KMS-11 (cell line): Measurements from ENCODE around the gene SPATS2L.

Source experiments
- H2AFZ ChIP-seq: fragments of 200-600 bp; sonication (generic); 2 replicates; pipeline ENCODE4 v1.6.1; 2016; ENCODE audit warnings: antibody characterized with exemption, mixed run types, low read depth
- H3K27ac ChIP-seq: fragments of 200-600 bp; sonication (generic); 2 replicates; pipeline ENCODE4 v1.6.1; 2016; ENCODE audit warnings: mild to moderate bottlenecking, mixed run types
- H3K27me3 ChIP-seq: fragments of 200-600 bp; sonication (generic); 2 replicates; pipeline ENCODE4 v1.6.1; 2017; ENCODE audit warnings: mild to moderate bottlenecking, low read depth, mixed run types, moderate library complexity; ENCODE audit not compliant: insufficient read depth
- H3K36me3 ChIP-seq: fragments of 200-600 bp; sonication (generic); 2 replicates; pipeline ENCODE4 v1.6.1; 2017; ENCODE audit warnings: mild to moderate bottlenecking, mixed run types; ENCODE audit not compliant: insufficient read depth
- H3K4me1 ChIP-seq: fragments of 200-600 bp; sonication (generic); 2 replicates; pipeline ENCODE4 v1.6.1; 2016; ENCODE audit warnings: mild to moderate bottlenecking, low read depth, mixed run types; ENCODE audit not compliant: poor library complexity, severe bottlenecking
- H3K4me2 ChIP-seq: fragments of 200-600 bp; sonication (generic); 2 replicates; pipeline ENCODE4 v1.7.0; 2016; ENCODE audit warnings: mild to moderate bottlenecking, mixed run types
- H3K4me3 ChIP-seq: fragments of 200-600 bp; sonication (generic); IDR thresholded peaks from 2 replicates; pipeline ENCODE4 v1.6.1; 2017; ENCODE audit warnings: low read depth, low read length, mixed read lengths; ENCODE audit not compliant: insufficient read depth
- H3K79me2 ChIP-seq: fragments of 200-600 bp; sonication (generic); 2 replicates; pipeline ENCODE4 v1.6.1; 2016; ENCODE audit warnings: low read depth, mixed run types; ENCODE audit not compliant: insufficient read depth
- H3K9ac ChIP-seq: fragments of 200-600 bp; sonication (generic); 2 replicates; pipeline ENCODE4 v1.6.1; 2016; ENCODE audit warnings: mild to moderate bottlenecking, mixed run types
- H4K20me1 ChIP-seq: fragments of 200-600 bp; sonication (generic); 2 replicates; pipeline ENCODE4 v1.6.1; 2016; ENCODE audit warnings: mild to moderate bottlenecking, mixed run types; ENCODE audit not compliant: insufficient read depth
- CTCF ChIP-seq: fragments of 200-600 bp; sonication (generic); conservative IDR thresholded peaks from 2 replicates; pipeline ENCODE4 v1.6.1; 2017; ENCODE audit warnings: low read depth, mild to moderate bottlenecking, antibody characterized with exemption, low read length, moderate library complexity, mixed read lengths

SPATS2L gene

GRCh38 chr2:200471928-200472645 lies 165.6 kb downstream of the SPATS2L start:
- Histone ChIP-seq H3K27ac (peak overlapping the region; percentile 65; the same call in 1 of the 2 replicates), H3K36me3 (no peaks in the 10 kb centered on the region)

GRCh38 chr2:200472853-200473464 lies 166.5 kb downstream of the SPATS2L start:
- Histone ChIP-seq H2AFZ (no peak overlapping the region), H3K4me1 (peaks cover 45% of the 10 kb centered on the region), H3K9ac (no peak overlapping the region), H4K20me1 (no peaks in the 10 kb centered on the region), H3K4me3 (no peak overlapping the region), H3K4me2 (no peak overlapping the region), H3K27me3 (no peaks in the 10 kb centered on the region), H3K27ac (no peak overlapping the region), H3K36me3 (no peaks in the 10 kb centered on the region), H3K79me2 (no peaks in the 10 kb centered on the region)
- TF ChIP-seq CTCF, result no peak

More at GRCh38 chr2:200471928-200472645, 165.6 kb downstream of the SPATS2L start:
- Histone ChIP-seq H4K20me1 (no peaks in the 10 kb centered on the region), H3K27me3 (no peaks in the 10 kb centered on the region), H3K4me2 (peak overlapping the region; percentile 80), H3K79me2 (no peaks in the 10 kb centered on the region), H3K4me3 (no peak overlapping the region), H3K4me1 (peaks cover 45% of the 10 kb centered on the region), H2AFZ (no peak overlapping the region; the same call in 1 of the 2 replicates), H3K9ac (0 out of 2 replicates have a peak overlapping the region, but pooled peaks have one; percentile 25)
- TF ChIP-seq CTCF, result no peak

- H3K9ac ChIP-seq, result no peak overlapping the region
- H3K4me2 ChIP-seq, result no peak overlapping the region
- H3K27me3 ChIP-seq, result no peaks in the 10 kb centered on the region
- no peaks in the 10 kb centered on the region for H4K20me1 ChIP-seq
- H3K4me3 ChIP-seq, result no peak overlapping the region
- no peaks in the 10 kb centered on the region for H3K79me2 ChIP-seq
- H2AFZ ChIP-seq, result no peak overlapping the region
- TF ChIP-seq CTCF, result no peak
- peaks cover 33% of the 10 kb centered on the region for H3K4me1 ChIP-seq
- H3K27ac ChIP-seq, result no peak overlapping the region
- no peaks in the 10 kb centered on the region for H3K36me3 ChIP-seq
Observed at GRCh38 chr2:200475795-200476194, 169.3 kb downstream of the SPATS2L start.

- Histone ChIP-seq H3K27ac (no peak overlapping the region), H3K4me3 (no peak overlapping the region), H3K4me1 (peaks cover 26% of the 10 kb centered on the region), H3K9ac (no peak overlapping the region), H3K79me2 (no peaks in the 10 kb centered on the region), H3K36me3 (no peaks in the 10 kb centered on the region), H4K20me1 (no peaks in the 10 kb centered on the region), H2AFZ (no peak overlapping the region), H3K27me3 (no peaks in the 10 kb centered on the region), H3K4me2 (no peak overlapping the region)
- TF ChIP-seq CTCF, result no peak
Observed at GRCh38 chr2:200476836-200477235, 170.3 kb downstream of the SPATS2L start.
